Esophagus (tissue), 2 donors: Measurements from ENCODE around the gene RNF224. TPM values are rescaled to one million over a fixed set of nuclear protein-coding genes. Genes with fewer than 3 reads are reported as not detected.

Experiments
- H3K27ac ChIP-seq, 2 donors: one replicate each; pipeline ENCODE4 v1.5.1; 2013; ENCODE audit warnings: low read depth in 2 of 2, mild to moderate bottlenecking in 2 of 2, inconsistent platforms in 1 of 2, low read length in 1 of 2, moderate library complexity in 1 of 2
- H3K27me3 ChIP-seq, 2 donors: one replicate each; pipeline ENCODE4 v1.6.1; 2013; ENCODE audit warnings: low read length in 2 of 2, control low read depth in 1 of 2, mild to moderate bottlenecking in 1 of 2; ENCODE audit not compliant: insufficient read depth in 2 of 2, control insufficient read depth in 1 of 2
- H3K36me3 ChIP-seq, 2 donors: one replicate each; pipeline ENCODE4 v1.6.1; 2013; ENCODE audit warnings: low read length in 1 of 2; ENCODE audit not compliant: control insufficient read depth in 2 of 2, insufficient read depth in 2 of 2
- H3K4me1 ChIP-seq, 2 donors: one replicate each; pipeline ENCODE4 v1.6.1; 2013; ENCODE audit warnings: low read length in 1 of 2; ENCODE audit not compliant: control insufficient read depth in 2 of 2, insufficient read depth in 2 of 2
- H3K4me3 ChIP-seq, 2 donors: one replicate each; pipeline ENCODE4 v1.5.1; 2013; ENCODE audit warnings: low read length in 2 of 2, mild to moderate bottlenecking in 2 of 2, low read depth in 1 of 2, moderate library complexity in 1 of 2
- H3K9me3 ChIP-seq, 2 donors: one replicate each; pipeline ENCODE4 v1.6.1; 2013; ENCODE audit warnings: mild to moderate bottlenecking in 2 of 2, low read depth in 1 of 2, low read length in 1 of 2, moderate library complexity in 1 of 2; ENCODE audit not compliant: control insufficient read depth in 2 of 2, insufficient read depth in 1 of 2
- WGBS, 2 donors: extraction: QIAGEN DNeasy Blood & Tissue Kit; methylation state at CpG; one replicate each; pipeline ENCODE4 v1.1.7; 2013; 5-methylcytosine and 5-hydroxymethylcytosine counted together
- polyA plus RNA-seq, 2 donors: library from polyadenylated mRNA; stranded (reverse); fragments of 200-250 nt; gene quantifications; one replicate each; pipeline ENCODE4 v1.2.3, GENCODE V29; 2013
- donor health status: healthy with polysubstance abuse.
- donor health status: Bipolar disorder and iron deficiency.

RNF224 gene
- polyA plus RNA-seq, 2 donors, result 3.7 to 5.5 TPM

DNA sequence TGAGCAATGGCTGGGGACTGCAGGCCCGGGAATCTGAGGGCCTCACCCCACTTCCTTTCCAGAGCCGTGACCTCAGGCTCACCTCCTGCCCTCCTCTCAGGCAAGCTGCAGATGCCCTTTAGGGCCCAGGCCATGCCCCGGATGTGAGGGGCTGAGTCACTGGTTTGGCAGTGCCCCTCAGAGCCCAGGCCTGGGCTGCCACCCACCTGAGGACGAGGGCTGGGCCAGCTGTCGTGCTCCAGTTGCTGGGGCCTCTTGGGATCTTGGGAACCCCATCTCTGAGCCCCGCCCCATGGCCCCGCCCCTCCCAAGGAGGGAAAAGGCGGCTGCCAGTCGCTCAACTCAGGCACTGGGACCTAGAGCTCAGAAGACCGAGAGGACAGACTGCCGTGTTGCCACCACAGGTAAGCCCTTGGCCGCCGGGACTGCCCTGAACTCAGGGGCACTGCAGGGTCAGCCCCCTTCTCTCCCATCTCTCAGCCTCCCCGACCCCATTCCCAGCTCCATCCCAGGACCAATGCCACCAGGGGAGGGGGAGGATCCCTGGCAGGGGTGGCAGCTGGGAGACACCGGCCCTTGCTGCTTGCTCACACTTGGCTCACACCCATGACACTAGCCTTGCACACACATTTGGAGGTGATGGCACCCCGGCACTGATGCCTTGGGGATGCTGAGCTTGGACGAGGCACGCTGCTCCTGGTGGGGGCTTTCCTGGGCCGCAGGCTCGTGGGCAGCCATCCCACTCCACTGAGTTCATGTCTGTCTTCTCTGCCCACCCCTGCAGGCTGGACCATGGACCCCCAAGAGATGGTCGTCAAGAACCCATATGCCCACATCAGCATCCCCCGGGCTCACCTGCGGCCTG is 2.2 kb upstream of the RNF224 start, which contains the start of gene CYSRT1:
TSS of gene CYSRT1 (plus strand) at position 345 of the 865 bp plus-strand sequence. CDS start at position 793, 448 bp downstream.
- no peaks in the 10 kb centered on the region for H3K27me3 ChIP-seq
- H3K27ac ChIP-seq, result peak within 1 kb of the TSS; percentile 94 to 96
- WGBS, 2 donors, result 44 to 48% methylated on average over 22 to 23 of the region's 23 CpGs
- H3K36me3 ChIP-seq, result peaks cover 0 to 8% of the 10 kb centered on the region in 2 donors
- H3K4me3 ChIP-seq, result peak within 1 kb of the TSS; percentile 66 to 67
- peaks cover 3 to 25% of the 10 kb centered on the region in 2 donors for H3K4me1 ChIP-seq
- no peaks in the 10 kb centered on the region for H3K9me3 ChIP-seq

DNA sequence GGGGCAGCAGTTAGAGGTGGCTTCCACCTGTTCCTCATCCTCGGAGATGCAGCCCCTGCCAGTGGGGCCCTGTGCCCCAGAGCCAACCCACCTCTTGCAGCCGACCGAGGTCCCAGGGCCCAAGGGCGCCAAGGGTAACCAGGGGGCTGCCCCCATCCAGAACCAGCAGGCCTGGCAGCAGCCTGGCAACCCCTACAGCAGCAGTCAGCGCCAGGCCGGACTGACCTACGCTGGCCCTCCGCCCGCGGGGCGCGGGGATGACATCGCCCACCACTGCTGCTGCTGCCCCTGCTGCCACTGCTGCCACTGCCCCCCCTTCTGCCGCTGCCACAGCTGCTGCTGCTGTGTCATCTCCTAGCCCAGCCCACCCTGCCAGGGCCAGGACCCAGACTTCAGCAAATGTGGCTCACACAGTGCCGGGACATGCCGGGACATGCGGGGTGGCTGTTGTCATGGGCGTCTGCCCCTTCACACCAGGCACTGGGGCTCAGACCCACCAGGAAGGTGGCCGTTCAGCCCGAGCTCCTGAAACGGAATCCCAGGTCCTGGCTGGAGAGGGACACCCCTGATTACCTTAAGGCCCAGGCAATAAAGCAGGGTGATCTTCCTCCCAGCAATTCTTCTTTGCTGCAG is 1.5 kb upstream of the RNF224 start:
- Histone ChIP-seq H3K4me1 (peaks cover 3 to 25% of the 10 kb centered on the region in 2 donors), H3K27me3 (no peaks in the 10 kb centered on the region), H3K9me3 (no peaks in the 10 kb centered on the region), H3K36me3 (peaks cover 0 to 8% of the 10 kb centered on the region in 2 donors), H3K27ac (peak overlapping the region; percentile 93 to 94), H3K4me3 (peak overlapping the region; percentile 64 to 66)
- 74 to 78% methylated on average over 20 to 21 of the region's 21 CpGs for WGBS, 2 donors

DNA sequence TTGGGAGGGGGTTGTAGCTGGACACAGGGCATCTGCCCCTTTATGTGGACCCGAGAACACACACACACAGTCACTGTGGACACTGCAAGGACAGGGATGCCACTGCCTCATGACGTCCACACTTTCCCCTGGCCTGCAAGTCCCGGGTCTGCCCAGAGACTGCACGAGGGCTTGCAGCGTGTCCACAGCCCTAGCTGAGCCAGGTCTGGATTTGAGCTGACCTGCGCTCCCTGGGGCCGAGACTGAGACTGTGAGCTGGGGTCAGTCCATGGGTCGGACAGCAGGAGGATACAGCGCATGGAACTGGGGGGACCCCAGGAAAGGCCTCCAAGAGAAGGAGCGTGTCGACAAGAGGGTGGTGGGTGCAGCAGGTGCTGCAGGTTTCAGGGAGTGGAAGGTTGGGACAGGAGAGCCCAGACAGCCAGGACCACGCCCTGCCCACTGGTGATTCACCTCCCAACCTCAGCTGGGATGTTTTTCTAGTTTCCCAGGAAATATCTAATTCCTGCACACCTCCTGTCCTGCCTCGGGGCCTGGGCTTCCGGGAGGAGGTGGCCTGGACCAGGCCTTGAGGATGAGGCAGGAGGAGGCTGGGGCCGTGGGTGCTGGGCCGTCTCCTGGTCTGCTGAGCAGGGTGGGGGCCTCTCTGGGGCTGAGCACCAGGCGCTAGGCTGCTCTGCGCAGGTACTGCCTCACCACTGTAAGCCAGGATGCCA is 806 bp upstream of the RNF224 start:
- Histone ChIP-seq H3K27ac (peak overlapping the region; percentile 93 to 94), H3K27me3 (no peaks in the 10 kb centered on the region), H3K4me1 (peaks cover 3 to 25% of the 10 kb centered on the region in 2 donors), H3K36me3 (peaks cover 0 to 8% of the 10 kb centered on the region in 2 donors), H3K4me3 (peak overlapping the region; percentile 64 to 66), H3K9me3 (no peaks in the 10 kb centered on the region)
- 52 to 60% methylated on average over 18 of the region's 18 CpGs for WGBS, 2 donors

DNA sequence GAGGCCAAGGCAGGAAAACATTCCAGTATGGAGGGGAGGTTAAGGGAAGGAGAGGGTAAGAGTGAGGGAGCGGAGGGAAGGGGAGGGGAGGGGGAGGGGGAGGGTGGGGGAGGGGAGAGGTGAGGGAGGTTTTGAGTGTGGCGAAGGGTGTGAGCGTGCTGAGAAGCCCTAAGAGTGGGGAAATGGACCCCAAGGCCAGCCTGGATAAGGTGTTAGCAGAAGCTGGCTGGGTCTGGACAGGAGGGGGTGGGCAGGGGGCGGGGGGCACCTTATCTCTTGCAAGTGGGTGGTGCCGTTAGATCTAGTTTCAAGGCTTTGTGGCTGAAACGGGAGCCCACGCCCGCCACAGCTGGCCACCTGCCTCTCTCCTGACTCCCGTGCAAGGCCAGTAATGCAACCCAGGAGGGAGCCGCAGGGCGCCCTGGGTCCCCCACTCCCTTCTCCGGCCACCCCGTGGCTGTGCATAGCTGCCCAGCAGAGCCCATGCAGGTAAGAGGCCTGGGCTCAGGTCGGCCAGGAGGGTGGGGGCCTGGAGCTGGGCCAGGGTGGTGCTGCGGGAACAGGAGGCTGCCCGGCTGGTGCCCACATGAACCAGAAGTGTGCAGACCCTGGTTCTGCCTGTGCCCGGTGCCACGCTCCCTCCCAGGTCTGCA is 677 bp downstream of the RNF224 start:
- H3K36me3 ChIP-seq, result peaks cover 0 to 8% of the 10 kb centered on the region in 2 donors
- peaks cover 3 to 21% of the 10 kb centered on the region in 2 donors for H3K4me1 ChIP-seq
- H3K27me3 ChIP-seq, result no peaks in the 10 kb centered on the region
- no peaks in the 10 kb centered on the region for H3K9me3 ChIP-seq
- H3K27ac ChIP-seq, result peak overlapping the region; percentile 93 to 94
- no peak overlapping the region for H3K4me3 ChIP-seq
- 31 to 36% methylated on average over 12 to 18 of the region's 18 CpGs for WGBS, 2 donors

DNA sequence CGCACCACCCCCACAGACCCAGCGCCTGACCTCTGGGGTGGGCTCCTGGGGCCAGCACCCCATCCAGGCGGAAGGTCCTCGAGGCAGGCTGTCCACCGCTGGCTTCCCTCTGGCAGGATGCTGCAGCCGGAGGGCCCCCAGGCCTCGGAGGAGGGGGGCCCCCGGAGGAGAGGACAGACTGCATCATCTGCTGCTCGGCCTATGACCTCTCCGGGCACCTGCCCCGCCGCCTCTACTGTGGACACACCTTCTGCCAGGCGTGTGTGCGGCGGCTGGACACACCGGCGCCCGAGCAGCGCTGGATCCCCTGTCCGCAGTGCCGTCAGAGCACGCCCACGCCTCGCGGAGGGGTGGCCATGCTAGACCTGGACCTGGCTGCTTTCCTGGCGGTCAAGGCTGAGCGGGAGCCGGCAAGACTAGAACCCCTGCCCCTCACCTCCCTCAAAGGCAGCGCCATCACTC is 1.2 kb downstream of the RNF224 start:
- Histone ChIP-seq H3K4me3 (no peak overlapping the region), H3K36me3 (peaks cover 0 to 8% of the 10 kb centered on the region in 2 donors), H3K4me1 (peaks cover 3 to 21% of the 10 kb centered on the region in 2 donors), H3K27me3 (no peaks in the 10 kb centered on the region), H3K27ac (peak overlapping the region in 1 of 2 donors; percentile 50), H3K9me3 (no peaks in the 10 kb centered on the region)
- WGBS, 2 donors, result 44 to 64% methylated on average over 27 to 29 of the region's 29 CpGs

DNA sequence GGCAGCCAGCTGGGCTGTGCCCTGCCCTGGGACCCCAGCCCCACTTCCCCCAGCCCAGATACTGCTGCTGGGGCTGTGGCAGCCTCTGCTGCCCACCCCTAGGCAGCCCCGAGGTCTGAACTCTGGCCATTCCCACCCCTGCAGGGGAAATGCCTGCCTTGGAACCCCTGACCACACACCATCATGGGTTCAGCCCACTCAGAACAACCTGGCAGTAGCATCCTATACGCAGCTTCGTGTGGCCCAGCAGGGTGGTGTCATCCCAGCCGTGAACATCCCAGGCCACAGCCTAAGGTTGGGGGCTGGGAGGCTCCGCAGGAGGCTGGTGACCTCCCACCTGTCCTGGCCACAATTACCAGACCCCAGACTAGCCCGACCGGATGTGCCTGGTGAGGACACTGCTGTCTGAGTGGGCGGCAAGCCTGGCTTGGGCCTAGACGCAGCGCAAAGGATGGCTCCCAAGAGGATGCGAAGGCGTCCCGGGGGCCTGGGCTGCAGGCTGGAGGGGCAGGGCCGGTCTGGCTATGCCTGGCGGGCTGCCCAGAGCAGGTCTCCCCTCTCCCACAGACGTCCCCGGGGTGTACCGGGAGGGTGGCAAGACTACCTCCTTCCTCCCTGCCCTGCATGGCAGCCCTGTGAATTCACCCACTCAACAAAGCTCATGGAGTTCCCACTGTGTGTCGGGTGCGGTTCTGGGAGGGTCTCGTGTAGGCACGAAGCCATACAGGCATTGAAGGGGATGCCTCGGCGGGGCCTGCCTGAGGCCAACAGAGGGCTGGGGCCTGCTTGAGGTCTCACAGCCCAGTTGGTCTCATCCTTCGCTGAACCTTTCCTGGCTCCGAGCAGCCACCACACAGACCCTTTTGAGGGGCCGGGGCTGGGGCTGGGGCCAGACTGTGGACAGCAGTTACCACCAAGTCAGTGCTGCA is 1.9 kb downstream of the RNF224 start:
- Histone ChIP-seq H3K27ac (peak overlapping the region in 1 of 2 donors; percentile 1), H3K4me3 (no peak overlapping the region), H3K4me1 (peaks cover 3 to 17% of the 10 kb centered on the region in 2 donors), H3K27me3 (no peaks in the 10 kb centered on the region), H3K36me3 (peaks cover 0 to 8% of the 10 kb centered on the region in 2 donors), H3K9me3 (no peaks in the 10 kb centered on the region)
- WGBS, 2 donors, result 64 to 67% methylated on average over 27 of the region's 27 CpGs

DNA sequence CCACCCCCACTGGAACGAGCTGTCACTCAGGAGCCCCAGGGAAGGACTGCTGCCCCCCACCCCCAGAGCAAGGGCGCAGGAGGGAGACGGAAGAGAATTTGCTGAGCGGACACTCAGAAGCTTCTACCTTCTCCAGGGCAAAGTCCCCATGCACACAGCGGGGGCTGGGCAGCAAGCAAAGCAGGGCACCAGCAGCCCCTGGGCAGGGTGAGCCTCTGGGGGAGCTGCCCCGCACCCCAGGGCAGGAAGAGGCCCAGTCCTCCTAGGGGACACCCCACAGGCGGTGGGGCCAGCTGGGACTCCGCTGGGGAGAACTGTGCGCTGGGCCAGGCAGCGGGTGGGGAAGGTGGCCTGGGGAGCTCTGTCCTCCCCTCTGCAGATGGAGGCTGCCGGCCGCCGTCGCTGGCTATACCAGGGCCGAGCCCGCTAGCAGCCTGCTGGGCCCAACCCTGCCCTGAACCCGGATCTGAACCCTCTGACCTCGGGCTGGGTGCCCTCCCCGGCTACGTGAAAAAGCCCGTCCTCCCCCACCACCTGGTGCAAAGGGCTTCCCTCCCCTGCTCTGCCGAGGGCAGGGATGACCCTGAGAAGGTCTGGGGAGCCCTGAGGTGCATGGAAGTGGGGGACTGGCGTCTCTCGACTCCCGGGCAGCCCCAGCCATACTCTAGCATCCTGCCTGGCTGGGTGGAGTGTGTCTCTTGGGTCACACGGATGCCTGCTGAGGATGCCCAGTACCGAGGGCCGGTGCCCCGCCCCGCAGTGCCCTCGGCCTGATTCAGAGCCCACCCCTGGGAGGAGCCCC is 2.8 kb downstream of the RNF224 start:
- H3K27ac ChIP-seq, result no peak overlapping the region
- WGBS, 2 donors, result 48 to 55% methylated on average over 27 to 31 of the region's 31 CpGs
- peaks cover 3 to 17% of the 10 kb centered on the region in 2 donors for H3K4me1 ChIP-seq
- peaks cover 0 to 8% of the 10 kb centered on the region in 2 donors for H3K36me3 ChIP-seq
- H3K9me3 ChIP-seq, result no peaks in the 10 kb centered on the region
- H3K27me3 ChIP-seq, result no peaks in the 10 kb centered on the region
- H3K4me3 ChIP-seq, result no peak overlapping the region
